Astrocyte (in vitro differentiated cells and primary cell): Measurements from ENCODE around the gene SLC6A3.

Source experiments
- EZH2 ChIP-seq: IDR thresholded peaks from 2 replicates; pipeline ENCODE4 v1.6.1; 2012; ENCODE audit warnings: mild to moderate bottlenecking, low read length, inconsistent platforms; ENCODE audit not compliant: insufficient read depth
- TF ChIP-seq, protein P1 (sequence below): IDR thresholded peaks from 2 replicates; pipeline ENCODE4 v1.5.1; 2011; ENCODE audit warnings: low read depth, mild to moderate bottlenecking, inconsistent platforms, low read length, moderate library complexity; ENCODE audit not compliant: insufficient read depth

DNA sequence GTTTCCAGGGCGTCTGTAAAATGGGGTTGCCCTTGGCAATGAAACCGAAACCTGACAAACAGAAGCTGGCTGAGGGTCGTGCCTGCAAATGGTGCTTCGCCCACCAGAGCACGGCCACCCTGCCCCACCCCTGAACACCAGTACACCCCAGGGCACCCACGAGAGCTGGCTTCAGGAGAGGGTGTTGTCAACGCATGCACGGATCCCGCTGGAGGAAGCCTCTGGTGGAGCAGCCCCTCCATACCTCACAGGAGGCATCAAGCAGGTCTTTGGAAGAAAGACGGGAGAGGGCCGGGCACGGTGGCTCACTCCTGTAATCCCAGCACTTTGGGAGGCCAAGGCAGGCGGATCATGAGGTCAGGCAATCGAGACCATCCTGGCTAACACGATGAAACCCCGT lies 8.6 kb downstream of the SLC6A3 start:
- TF ChIP-seq, protein P1, sequence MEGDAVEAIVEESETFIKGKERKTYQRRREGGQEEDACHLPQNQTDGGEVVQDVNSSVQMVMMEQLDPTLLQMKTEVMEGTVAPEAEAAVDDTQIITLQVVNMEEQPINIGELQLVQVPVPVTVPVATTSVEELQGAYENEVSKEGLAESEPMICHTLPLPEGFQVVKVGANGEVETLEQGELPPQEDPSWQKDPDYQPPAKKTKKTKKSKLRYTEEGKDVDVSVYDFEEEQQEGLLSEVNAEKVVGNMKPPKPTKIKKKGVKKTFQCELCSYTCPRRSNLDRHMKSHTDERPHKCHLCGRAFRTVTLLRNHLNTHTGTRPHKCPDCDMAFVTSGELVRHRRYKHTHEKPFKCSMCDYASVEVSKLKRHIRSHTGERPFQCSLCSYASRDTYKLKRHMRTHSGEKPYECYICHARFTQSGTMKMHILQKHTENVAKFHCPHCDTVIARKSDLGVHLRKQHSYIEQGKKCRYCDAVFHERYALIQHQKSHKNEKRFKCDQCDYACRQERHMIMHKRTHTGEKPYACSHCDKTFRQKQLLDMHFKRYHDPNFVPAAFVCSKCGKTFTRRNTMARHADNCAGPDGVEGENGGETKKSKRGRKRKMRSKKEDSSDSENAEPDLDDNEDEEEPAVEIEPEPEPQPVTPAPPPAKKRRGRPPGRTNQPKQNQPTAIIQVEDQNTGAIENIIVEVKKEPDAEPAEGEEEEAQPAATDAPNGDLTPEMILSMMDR, result no peak
- no peak for TF ChIP-seq EZH2
